ENCODE data around the gene DGCR8.
"Not testable (repeated sequence)": the region's sequence is repeated elsewhere in the genome, so short reads cannot be mapped to it uniquely, and the experiment has no call there.

Gene DGCR8

DNA sequence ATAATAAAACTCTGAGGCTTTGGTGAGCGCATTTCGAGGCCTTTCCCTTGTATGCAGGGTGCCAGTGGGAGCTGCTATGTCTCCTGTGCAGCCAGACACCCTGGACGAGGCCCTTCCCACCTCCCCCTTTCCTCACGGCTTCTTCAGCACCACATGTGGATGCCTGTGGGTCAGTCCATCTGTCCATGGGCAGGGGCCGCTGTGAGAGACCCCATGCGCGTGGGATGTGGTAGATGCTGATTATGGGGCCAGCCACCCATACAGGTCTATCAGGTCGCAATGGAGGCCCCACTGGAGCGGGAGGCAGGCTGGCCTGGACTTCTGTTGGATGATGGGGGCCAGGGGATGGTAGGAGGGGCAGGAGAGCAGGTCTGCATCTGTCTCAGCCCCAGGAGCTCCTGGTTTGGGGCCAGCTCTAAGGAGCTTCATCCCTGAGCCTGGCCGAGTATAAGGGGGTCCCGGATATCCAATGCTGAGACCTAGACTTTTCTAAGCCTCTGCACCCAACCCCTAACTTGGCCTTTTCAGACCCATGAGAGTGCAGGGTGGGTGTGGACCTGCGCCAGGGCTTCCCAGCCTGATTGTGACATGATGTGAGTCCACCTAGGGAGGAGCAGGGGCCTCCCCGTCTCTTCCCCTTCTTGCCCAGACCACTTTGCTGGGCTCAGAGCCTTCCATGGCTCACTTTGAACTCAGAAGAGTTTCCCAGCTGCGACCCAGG lies 14.0 kb upstream of the DGCR8 start:
- in situ Hi-C loops (cut with HindIII; ENCODE audit: low sequenced_read_pairs): no loop called here

DNA sequence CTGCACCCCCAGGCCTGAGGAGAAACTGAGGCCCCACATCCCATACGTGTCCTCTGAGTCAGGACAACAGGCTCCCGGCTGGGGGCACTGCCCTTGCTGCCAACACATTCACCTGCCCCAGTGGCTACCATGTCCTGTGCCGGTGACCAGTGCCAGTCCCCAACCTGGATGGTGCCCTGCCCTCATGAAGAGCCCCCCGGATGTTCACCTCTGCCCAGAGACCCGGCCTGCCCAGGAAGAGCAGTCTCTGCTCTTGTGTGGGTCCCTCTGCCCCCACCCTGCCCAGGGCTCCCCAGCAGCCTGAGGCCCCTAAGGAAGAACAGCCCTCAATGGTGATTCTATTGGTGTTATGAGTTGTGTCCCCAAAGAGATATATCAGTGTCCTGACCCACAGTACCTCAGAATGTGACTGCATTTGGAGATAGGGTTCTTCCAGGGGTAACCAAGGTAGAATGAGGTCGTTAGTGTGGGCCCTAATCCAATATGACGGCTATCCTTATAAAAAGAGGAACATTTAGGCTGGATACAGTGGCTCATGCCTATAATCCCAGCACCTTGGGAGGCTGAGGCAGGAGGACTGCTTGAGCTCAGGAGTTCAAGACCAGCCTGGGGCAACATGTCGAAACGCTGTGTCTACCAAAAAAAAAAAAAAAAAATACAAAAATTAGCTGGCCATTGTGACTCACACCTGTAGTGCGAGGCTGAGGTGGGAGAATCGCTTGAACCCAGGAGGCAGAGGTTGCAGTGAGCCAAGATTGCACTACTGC lies 13.2 kb upstream of the DGCR8 start:
- in situ Hi-C loops (cut with HindIII; ENCODE audit: low sequenced_read_pairs): no loop called here

DNA sequence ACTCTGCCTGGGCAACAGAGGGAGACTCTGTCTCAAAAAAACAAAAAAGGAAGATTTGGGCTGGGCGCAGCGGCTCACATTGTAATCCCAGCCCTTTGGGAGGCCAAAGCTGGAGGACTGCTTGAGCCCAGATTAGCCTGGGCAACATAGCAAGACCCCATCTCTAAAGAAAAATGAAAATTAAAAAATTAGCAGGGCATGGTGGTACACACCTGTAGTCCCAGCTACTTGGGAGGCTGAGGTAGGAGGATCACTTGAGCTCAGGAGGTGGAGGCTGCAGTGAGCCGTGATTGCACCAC lies 12.7 kb upstream of the DGCR8 start:
- in situ Hi-C loops (cut with HindIII; ENCODE audit: low sequenced_read_pairs): not testable (repeated sequence)

DNA sequence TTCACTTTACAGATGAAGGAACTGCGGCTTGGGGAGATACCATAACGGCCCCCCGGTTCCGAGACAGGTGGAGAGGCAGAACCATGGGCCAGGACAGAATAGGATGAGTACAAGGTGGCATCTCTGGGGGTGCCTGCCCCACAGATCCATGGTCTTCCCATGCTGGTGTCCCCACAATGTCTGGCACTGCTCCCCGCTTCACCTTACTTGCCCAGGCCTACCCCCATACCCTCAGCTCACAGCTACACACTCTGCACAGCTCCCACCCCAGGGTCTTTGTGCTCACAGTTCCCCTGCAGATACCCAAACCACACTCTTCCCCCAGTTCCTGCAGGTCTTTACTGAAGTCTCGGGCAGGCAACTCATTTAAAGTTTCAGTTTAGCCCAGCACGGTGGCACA lies 11.4 kb upstream of the DGCR8 start:
- in situ Hi-C loops (cut with HindIII; ENCODE audit: low sequenced_read_pairs): no loop called here

DNA sequence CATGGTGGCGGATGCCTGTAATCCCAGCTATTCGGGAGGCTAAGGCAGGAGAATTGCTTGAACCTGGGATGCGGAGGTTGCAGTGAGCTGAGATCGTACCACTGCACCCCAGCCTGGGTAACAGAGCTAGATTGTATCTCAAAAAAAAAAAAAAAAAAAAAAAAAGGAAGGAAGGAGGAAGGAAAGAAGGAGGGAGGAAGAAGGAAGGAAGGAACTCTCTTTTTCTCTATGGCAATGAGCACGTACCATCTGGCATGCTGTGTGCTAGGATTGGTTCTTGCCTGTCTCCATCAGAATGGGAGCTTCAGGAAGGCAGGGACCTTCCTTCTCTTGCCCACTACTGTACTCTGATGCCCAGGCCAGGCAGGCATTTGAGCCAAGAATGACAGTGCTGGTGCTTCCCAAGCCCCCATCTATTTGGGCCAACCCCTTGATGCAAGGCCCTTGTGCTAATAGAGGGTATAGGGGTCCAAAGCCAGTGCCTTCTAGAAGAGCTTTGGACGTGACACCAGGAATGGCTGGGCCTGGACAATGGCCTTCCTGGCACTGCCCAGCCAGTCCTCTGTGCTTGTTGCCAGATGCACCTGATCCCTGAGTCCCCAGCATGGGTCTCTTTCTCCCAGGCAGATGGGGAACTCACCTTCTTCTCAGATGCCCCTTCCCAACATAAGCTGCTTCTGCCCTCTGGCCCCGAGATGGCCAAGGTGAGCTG lies 10.6 kb upstream of the DGCR8 start:
- in situ Hi-C loops (cut with HindIII; ENCODE audit: low sequenced_read_pairs): no loop called here

DNA sequence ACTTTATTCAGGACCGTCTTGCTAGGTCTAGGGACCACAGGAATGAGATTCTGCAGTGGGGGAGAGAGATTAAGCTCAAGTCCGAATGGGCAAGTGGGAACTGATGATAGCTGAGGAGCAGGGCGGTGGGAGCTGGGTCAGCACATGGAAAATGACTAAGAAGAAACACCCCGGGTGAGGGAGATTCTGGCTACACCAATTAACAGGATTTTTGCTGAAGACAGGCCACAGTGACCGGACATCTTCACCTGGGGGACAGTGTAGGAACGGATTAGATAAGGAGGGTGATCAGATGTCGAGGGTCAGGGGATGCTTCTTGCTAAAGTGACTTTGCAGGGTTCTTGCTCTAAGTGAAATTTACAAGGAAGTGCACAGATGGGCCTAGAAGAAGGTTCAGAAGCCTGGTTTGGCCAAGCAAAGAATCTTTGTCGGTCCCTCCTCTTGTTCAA lies 8.5 kb upstream of the DGCR8 start:
- in situ Hi-C loops (cut with HindIII; ENCODE audit: low sequenced_read_pairs): no loop called here

DNA sequence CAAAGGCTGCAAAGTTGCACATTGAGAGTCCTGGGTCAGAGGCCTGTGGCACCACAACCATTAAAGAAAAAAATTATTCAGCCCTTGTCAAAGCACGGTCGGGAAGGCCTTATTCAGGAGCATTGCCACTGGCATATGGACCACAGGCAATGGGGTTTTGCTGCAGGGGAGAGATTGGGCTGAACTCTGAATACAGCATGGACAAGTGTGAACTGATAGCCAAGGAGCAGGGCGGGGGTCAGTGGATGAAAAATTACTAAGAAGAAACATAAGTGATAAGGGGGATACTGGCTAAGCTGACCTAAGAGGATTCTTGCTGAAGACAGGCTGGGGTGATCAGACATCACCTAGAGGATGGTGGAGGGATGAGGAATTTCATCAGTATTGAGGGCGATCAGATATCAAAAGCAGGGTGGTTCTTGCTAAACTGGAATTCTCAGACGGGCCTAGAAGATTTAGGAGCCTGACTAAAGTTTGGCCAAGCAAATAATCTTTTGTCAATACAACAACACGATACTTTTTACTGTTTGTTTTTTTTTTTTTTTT lies 3.3 kb upstream of the DGCR8 start:
- in situ Hi-C loops (cut with HindIII; ENCODE audit: low sequenced_read_pairs): no loop called here

DNA sequence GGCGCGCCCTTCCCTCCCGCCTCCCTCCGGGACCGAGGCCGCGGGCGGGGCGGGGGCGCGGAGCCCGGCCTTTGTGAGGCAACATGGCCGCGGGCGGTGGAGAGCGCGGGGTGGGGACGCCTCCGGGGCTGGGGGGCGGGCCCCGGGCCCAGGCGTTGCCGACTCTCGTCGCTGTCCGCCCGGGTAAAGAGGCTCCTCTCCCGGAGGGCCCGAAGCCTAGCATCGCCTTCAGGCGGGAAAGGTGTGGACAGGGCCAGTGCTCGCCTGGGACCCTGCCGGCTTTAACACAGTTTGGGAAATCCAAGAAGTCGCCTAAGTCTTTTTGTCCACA lies 369 bp downstream of the DGCR8 start:
- in situ Hi-C loops (cut with HindIII; ENCODE audit: low sequenced_read_pairs): no loop called here

DNA sequence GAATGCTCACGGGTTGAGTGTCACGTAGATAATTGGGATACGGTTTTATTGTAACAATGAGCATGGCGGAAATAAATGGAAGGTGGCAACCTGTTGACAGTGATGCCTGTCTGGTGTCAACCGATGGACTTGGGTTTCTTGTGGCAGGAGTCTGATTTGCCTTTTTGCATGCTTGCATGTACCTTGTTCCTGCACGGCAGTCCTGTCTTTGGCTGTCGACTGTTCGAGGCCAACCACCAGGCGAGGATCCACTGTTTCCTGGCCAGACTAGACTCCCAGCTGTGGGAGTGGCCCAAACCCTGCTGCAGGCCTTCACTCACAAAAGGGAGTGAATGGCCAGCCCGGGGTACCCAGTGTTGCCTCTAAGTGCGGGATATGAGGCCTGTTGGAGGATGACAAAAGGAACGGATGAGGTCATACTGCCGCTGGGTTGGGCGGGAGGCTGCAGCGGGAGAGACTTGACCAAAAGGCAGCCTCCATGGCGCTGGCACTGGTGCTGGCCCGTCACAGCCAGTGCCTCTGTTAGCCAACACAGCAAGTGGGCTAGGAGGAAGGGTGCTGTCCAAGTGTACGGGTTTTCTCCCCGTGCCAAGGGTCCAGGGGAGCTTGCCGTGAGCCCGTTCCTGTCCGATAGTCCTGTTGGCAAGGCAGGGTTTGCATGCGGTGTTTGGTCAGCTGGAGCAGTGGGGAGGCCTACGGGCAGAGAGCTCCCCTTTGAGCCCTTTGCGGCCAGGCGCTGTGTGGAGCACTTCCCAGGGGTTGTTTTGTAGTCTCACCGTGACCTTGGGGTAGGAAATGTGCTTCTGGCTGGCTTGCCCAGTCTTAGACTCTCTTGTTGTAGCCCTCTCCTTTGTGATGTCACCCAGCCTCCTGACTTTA lies 974 bp downstream of the DGCR8 start:
- in situ Hi-C loops (cut with HindIII; ENCODE audit: low sequenced_read_pairs): no loop called here

DNA sequence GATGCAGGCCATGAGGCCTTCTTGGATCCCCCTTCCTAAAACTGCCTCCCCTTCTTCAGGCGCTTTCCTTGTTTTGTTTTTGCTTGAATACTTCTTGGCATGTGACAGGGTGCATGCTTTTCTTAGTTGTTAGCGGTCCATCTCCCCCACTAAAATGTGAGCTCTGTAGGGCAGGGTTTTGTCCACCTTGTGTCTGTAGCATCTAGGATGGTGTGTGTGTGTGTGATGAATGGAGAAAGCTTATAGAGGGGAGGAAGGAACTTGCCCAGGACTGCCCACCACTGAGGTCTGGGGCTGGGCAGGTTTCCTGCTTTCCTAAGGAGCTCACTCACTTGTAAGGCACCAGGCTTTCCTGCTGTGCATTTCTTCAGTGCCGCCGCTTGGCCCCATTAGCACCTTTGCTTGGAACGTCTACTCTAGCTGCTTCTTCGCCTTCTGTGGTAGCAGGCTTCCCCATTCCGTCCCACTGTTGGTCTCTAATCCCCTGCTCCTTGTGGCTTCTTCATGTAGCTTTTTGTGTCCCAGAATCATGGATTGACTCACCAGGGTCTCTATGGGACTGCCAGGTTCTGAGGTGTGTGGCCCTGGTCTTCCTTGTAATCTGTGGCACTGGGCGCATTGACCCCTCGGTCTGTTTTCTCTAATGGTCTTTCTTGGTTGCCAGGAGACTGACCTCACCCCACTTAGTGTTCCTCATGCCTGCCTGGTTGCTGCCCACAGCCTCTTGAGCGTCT lies 3.3 kb downstream of the DGCR8 start:
- in situ Hi-C loops (cut with HindIII; ENCODE audit: low sequenced_read_pairs): no loop called here

DNA sequence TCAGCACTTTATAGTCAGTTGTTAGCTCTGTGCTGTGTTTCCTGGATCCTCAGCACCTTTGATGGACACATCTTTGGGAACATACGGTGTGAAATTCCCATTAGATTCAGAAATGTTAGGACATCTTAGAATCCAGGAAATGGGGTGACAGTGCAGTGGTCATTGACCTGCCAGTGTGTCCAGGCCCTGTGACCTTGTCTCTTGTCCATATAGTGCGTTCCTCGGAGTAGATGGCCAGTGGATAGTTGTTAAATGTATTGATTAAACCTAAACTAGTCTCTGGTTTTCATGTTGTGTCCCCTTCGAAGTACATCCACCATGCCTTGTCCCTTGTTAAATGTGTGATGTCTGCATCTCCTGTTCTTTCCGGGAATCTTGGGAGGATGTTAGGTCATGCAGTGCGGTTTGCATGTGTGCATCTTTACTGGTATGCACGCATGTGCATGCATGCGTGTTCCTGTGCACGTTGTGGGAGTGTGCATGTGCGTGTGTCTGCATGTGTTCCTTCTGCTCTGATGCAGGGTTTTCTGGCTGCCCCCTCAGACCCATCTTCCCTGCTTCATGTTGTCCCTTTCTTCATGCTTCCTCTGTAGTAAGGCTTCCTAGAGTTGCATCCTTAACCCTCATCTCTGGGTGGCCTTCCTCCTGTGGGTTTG lies 4.0 kb downstream of the DGCR8 start:
- in situ Hi-C loops (cut with HindIII; ENCODE audit: low sequenced_read_pairs): no loop called here

DNA sequence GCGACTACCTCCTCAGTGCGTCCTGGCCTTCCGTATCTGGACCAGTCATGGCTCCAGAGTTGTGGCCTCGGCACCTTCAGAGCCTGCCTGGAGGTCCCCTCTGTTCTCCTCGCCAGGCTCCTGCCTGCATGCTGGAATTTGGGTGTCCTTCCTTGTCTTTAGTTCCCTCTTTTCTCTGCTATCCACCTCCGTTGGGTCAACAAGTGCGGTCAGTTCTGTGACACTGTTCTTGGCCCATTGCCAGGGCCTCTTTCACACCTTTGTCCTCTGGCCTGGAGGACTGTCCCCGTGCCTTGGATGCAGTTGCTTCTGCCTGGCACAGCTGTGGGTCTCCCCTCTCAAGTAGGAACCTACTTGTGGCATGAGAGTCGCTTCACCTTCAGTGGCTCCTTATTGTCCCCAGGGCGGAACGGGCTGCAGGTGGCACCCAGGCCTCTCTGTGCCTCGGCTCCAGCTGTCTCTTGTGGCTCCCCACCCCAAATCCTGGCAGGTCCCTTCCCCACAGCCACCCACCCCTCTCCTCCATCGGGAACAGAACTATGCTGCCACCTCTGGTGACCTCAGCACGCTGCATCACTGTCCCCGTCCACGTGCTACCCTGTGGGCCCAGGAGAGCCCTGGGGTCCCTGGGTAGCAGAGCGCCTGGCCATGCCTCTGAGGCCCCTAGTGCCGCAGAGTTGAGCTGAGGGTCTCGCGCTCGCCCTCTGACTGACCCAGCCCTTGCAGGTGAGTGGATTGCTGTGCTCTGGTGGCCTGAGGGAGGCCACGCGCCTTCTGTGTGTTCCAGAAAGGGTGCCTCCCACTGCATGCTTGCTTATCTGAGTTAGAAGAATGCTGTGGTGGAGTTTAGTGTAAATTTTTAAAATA lies 4.7 kb downstream of the DGCR8 start:
- in situ Hi-C loops (cut with HindIII; ENCODE audit: low sequenced_read_pairs): no loop called here

DNA sequence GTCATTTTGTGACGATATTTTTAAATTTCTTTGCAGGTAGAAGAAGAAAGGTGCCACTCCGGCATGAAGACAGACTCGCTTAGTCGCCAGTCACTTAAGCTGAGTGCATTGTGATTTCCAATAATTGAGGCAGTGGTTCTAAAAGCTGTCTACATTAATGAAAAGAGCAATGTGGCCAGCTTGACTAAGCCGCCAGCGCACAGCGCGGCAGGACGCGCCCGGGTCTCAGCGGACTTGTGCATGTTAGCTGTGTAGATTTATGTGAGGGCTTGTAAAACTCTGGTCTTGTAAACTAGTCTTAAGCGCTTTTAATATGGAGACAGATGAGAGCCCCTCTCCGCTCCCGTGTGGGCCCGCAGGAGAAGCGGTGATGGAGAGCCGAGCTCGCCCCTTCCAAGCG lies 5.6 kb downstream of the DGCR8 start:
- in situ Hi-C loops (cut with HindIII; ENCODE audit: low sequenced_read_pairs): no loop called here

DNA sequence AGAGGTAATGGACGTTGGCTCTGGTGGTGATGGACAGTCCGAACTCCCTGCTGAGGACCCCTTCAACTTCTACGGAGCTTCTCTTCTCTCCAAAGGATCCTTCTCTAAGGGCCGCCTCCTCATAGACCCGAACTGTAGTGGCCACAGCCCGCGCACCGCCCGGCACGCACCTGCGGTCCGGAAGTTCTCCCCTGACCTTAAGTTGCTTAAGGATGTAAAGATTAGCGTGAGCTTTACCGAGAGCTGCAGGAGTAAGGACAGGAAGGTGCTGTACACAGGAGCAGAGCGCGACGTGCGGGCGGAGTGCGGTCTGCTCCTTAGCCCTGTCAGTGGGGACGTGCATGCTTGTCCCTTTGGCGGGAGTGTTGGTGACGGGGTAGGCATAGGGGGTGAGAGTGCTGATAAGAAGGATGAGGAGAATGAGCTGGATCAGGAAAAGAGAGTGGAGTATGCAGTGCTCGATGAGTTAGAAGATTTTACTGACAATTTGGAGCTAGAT lies 6.1 kb downstream of the DGCR8 start:
- in situ Hi-C loops (cut with HindIII; ENCODE audit: low sequenced_read_pairs): no loop called here

DNA sequence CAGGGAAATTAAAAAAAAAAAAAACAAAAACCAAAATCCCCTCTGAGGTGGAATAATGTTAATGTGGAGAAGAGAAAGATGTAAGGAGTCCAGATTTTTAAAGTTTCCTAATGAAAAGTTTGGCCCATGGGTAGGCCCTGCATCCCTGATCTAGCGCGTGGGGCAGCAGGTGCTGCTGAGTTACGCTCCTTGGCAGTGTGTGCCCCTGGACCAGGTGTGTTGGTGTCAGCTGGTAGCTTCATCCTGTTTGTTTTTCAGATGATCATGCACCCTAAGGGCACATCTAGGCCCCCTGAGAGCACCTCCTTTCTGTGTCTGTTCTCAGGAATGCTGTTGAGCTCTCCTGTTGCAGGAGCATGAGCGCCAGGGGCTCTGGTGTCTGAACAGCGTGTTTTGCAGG lies 6.7 kb downstream of the DGCR8 start:
- in situ Hi-C loops (cut with HindIII; ENCODE audit: low sequenced_read_pairs): no loop called here

DNA sequence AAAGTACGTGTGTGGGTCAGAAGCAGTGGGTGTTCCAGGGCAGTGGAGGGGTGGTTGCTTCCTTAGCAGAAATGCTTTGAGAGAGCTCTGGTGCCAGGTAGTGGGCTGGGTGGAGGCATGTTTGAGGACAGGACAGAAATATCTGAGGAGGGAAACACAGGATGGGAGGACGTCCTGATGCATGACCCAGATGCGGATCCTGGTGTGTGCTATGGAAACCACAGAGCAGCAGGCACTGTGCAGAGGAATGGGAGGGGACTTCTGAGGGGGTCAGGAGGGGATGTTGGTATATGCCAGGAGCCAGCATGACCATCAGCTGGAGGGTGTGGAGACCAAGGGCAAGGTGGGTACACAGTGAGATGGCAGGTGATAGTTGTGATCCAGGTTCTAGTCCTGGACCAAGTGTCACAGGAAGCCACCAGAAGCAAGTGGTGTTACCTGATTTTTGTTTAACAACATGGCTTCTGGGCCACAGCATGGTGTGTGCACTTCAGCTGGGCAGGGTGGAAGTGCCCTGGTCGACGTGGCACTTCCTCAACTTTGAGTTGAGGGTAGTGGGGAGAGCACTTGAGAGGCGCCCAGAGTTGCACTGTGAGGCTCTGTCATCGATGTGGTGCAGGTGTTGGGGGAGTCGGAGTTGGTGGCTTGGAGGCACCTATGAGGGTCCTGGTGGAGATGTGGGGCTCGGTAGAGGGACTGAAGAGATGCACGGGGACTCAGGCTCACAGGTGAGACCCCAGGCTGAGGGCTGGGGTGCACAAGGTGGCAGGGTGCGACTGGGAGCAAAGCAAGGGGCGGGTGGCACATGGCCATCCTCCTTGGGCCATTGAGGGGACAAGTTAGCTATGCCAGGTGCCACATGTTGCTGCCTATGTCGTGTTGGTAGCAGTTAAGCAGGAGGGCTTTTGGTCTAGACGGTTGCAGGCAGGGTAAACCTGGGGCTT lies 7.5 kb downstream of the DGCR8 start:
- in situ Hi-C loops (cut with HindIII; ENCODE audit: low sequenced_read_pairs): no loop called here

DNA sequence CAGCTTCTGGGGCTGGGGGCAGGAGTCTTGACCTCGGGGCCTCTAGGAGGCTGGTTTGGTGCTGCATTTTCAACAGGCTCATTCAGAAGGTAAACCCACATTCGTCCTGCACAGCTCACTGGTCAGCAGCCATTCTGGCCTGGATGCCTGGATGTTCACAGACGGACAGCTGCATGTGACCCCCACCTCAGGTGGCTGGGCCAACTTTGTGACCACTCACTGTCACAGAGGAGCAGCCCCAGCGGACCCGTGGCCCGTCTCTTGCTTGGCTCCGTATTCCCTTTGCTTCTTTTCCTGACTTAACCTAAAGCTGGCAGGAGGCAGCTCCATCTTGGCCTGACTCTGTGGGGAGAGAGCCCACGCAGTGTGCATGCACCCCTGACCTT lies 8.2 kb downstream of the DGCR8 start:
- in situ Hi-C loops (cut with HindIII; ENCODE audit: low sequenced_read_pairs): no loop called here
